Epithelial cell of umbilical artery (primary cell): ENCODE data around the gene CDKN1C. TPM values are rescaled to one million over a fixed set of nuclear protein-coding genes. Genes with fewer than 3 reads are reported as not detected.

ENCODE experiments used
- total RNA-seq: library from RNA; depleted of rRNA; stranded (reverse); fragments of >200 nt; gene quantifications from 2 replicates; pipeline ENCODE4 v1.2.3, GENCODE V29; 2014

CDKN1C gene
- 3.2 and 5.8 TPM in 2 replicates for total RNA-seq

GRCh38 chr11:2885678-2886081 lies at the start of gene CDKN1C:
TSS of gene CDKN1C (minus strand) at chr11:2885775. CDS start at chr11:2885456, 319 bp downstream.

GRCh38 chr11:2928605-2929530 lies 43.3 kb upstream of the CDKN1C start, which contains the start of gene PHLDA2:
TSS of gene PHLDA2 (minus strand) at chr11:2929420. CDS start at chr11:2929364, 56 bp downstream.

Other genes with a start within 250 kb of the CDKN1C start
- gene KCNQ1OT1, start 185.8 kb downstream of the CDKN1C start, total RNA-seq: 0.65 and 1.5 TPM in 2 replicates
- 7.1 and 8.1 TPM in 2 replicates for gene PHLDA2, start 43.6 kb upstream of the CDKN1C start, total RNA-seq
- gene NAP1L4, start 106.6 kb upstream of the CDKN1C start, total RNA-seq: 160 and 175 TPM in 2 replicates
- gene CARS1, start 171.6 kb upstream of the CDKN1C start, total RNA-seq: 60.1 and 74.5 TPM in 2 replicates